Right atrium auricular region (tissue), 2 donors: Measurements from ENCODE around the gene HARBI1. TPM values are rescaled to one million over a fixed set of nuclear protein-coding genes. Genes with fewer than 3 reads are reported as not detected.
A peak's percentile ranks its signal among the peaks of the same experiment; 100 is the strongest.

Source experiments
- DNase-seq: peaks from one replicate; pipeline ENCODE4 v3.0.0-alpha.2; 2019; ENCODE audit warnings: low spot score
- H3K27ac ChIP-seq, 2 donors: fragments of 200-600 bp; sonication (generic); 1 replicate in 1 of 2; 2 replicates in 1 of 2; pipeline ENCODE4 v1.5.1; 2016 to 2019
- H3K27me3 ChIP-seq, 2 donors: fragments of 200-600 bp; sonication (generic); one replicate each; pipeline versions ENCODE4 v1.5.1 to v1.6.0; 2017 to 2019
- H3K36me3 ChIP-seq: fragments of 200-600 bp; sonication (generic); one replicate; pipeline ENCODE4 v1.5.1; 2016
- H3K4me1 ChIP-seq, 2 donors: fragments of 200-600 bp; sonication (generic); one replicate each; pipeline versions ENCODE4 v1.5.1 to v1.6.0; 2017 to 2019
- H3K4me3 ChIP-seq, 2 donors: fragments of 200-600 bp; sonication (generic); 1 replicate in 1 of 2; 2 replicates in 1 of 2; pipeline ENCODE4 v1.5.1; 2017 to 2019; ENCODE audit warnings: mild to moderate bottlenecking in 1 of 2, moderate library complexity in 1 of 2
- H3K9me3 ChIP-seq, 2 donors: fragments of 200-600 bp; sonication (generic); one replicate each; pipeline ENCODE4 v1.5.1; 2019
- total RNA-seq, 2 donors: library from RNA; depleted of rRNA; stranded (reverse); fragments of >200 nt; gene quantifications; one replicate each; pipeline ENCODE4 v1.1.0, GENCODE V29; 2016
- TF ChIP-seq, protein P1 (sequence below), 2 donors: fragments of 200-600 bp; sonication (generic); IDR thresholded peaks; one replicate each; pipeline ENCODE4 v1.5.1; 2019; ENCODE audit warnings: antibody characterized with exemption in 2 of 2

The HARBI1 gene
- total RNA-seq, 2 donors from 2014 or later: 2.3 to 3.3 TPM

DNA sequence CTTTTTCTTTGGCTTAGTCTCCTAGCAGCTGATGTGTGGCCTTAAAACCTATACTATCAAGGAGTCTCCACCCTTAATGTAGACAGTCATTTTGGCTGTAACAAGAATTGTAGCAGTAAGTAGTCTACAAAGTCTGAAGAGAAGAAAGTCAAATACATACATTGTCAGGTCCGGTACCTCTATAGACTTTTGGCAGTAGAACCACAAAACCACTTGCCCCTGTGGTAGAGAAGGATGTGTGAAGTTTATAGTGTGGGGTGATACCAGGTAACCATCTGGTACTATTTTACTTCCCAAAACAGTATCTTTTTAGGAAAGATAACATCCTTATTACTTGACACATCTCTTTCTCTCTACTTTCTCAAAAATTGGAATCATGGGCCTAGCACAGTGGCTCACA, 15.5 kb upstream of the HARBI1 start:
- Histone ChIP-seq H3K36me3 (peaks cover 35% of the 10 kb centered on the region), H3K4me1 (no peaks in the 10 kb centered on the region), H3K27me3 (no peaks in the 10 kb centered on the region), H3K9me3 (no peaks in the 10 kb centered on the region), H3K27ac (no peak overlapping the region), H3K4me3 (no peak overlapping the region)
- DNase-seq: no peak
- TF ChIP-seq, protein P1, sequence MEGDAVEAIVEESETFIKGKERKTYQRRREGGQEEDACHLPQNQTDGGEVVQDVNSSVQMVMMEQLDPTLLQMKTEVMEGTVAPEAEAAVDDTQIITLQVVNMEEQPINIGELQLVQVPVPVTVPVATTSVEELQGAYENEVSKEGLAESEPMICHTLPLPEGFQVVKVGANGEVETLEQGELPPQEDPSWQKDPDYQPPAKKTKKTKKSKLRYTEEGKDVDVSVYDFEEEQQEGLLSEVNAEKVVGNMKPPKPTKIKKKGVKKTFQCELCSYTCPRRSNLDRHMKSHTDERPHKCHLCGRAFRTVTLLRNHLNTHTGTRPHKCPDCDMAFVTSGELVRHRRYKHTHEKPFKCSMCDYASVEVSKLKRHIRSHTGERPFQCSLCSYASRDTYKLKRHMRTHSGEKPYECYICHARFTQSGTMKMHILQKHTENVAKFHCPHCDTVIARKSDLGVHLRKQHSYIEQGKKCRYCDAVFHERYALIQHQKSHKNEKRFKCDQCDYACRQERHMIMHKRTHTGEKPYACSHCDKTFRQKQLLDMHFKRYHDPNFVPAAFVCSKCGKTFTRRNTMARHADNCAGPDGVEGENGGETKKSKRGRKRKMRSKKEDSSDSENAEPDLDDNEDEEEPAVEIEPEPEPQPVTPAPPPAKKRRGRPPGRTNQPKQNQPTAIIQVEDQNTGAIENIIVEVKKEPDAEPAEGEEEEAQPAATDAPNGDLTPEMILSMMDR (IDR thresholded peaks at IDR 0.05): no peak

GRCh38 chr11:46631676-46632075, 14.6 kb upstream of the HARBI1 start:
- peaks cover 39% of the 10 kb centered on the region for H3K36me3 ChIP-seq
- no peak for DNase-seq
- TF ChIP-seq, protein P1 (IDR thresholded peaks at IDR 0.05): no peak
- no peaks in the 10 kb centered on the region for H3K27me3 ChIP-seq
- no peaks in the 10 kb centered on the region for H3K9me3 ChIP-seq
- no peak overlapping the region for H3K4me3 ChIP-seq
- no peaks in the 10 kb centered on the region for H3K4me1 ChIP-seq
- no peak overlapping the region for H3K27ac ChIP-seq

DNA sequence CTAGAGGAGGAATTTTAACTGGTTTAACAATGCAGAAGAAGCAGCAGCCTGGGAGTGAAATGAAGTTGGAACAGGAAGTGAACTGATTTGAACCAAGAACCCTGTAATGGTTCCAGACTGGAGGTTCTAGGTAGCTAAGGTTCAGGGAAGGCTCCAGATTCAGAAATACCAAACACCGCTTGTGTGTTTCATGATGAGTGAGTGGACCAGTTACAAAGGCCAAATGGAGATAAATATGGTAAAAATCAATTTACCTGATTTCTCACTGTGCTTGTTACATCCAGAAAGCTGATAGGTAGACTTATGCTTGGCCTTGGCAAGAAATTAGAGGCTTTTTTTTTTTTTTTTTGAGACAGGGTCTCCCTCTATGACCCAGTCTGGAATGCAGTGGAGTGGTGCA, 13.2 kb upstream of the HARBI1 start:
- Histone ChIP-seq H3K36me3 (peaks cover 48% of the 10 kb centered on the region), H3K4me1 (no peaks in the 10 kb centered on the region), H3K9me3 (no peaks in the 10 kb centered on the region), H3K4me3 (no peak overlapping the region), H3K27ac (no peak overlapping the region), H3K27me3 (no peaks in the 10 kb centered on the region)
- TF ChIP-seq, protein P1 (IDR thresholded peaks at IDR 0.05): no peak
- no peak for DNase-seq

- H3K27me3 ChIP-seq: no peaks in the 10 kb centered on the region
- TF ChIP-seq, protein P1 (IDR thresholded peaks at IDR 0.05): no peak
- H3K9me3 ChIP-seq: no peaks in the 10 kb centered on the region
- H3K27ac ChIP-seq: no peak overlapping the region
- H3K4me3 ChIP-seq: no peak overlapping the region
- no peak for DNase-seq
- H3K36me3 ChIP-seq: peaks cover 53% of the 10 kb centered on the region
- H3K4me1 ChIP-seq: no peaks in the 10 kb centered on the region
Observed at GRCh38 chr11:46628961-46629360, 11.9 kb upstream of the HARBI1 start.

DNA sequence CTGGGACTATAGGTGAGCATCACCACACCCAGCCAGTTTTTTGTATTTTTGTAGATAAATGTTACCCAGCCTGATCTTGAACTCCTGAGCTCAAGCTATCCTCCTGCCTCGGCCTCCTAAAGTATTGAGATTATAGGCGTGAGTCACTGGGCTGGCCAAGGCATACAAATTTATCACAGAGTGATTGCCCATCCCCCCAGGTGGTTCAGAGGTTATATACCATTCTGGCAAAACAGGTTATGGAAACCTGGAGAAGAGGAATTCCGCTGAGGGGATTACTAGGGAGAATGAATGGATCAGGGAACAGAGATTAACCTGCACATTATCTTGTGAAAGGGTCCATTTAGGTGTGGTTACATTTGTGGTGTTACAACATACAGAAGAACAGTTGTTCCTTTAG, 8.4 kb upstream of the HARBI1 start:
- H3K27ac ChIP-seq: no peak overlapping the region
- peaks cover 37% of the 10 kb centered on the region for H3K36me3 ChIP-seq
- no peaks in the 10 kb centered on the region for H3K9me3 ChIP-seq
- H3K27me3 ChIP-seq: no peaks in the 10 kb centered on the region
- TF ChIP-seq, protein P1 (IDR thresholded peaks at IDR 0.05): no peak
- H3K4me3 ChIP-seq: no peak overlapping the region
- no peaks in the 10 kb centered on the region for H3K4me1 ChIP-seq
- no peak for DNase-seq

- DNase-seq: no peak
- TF ChIP-seq, protein P1 (IDR thresholded peaks at IDR 0.05): no peak
- H3K27me3 ChIP-seq: no peaks in the 10 kb centered on the region
- peak overlapping the region in 1 of 2 donors; percentile 97 for H3K27ac ChIP-seq
- peaks cover 0 to 40% of the 10 kb centered on the region in 2 donors for H3K4me1 ChIP-seq
- H3K36me3 ChIP-seq: no peaks in the 10 kb centered on the region
- H3K9me3 ChIP-seq: no peaks in the 10 kb centered on the region
- H3K4me3 ChIP-seq: peak overlapping the region in 1 of 2 donors; percentile 99
Observed at GRCh38 chr11:46618837-46619236, 1.8 kb upstream of the HARBI1 start.
